Endometrial microvascular endothelial cells (primary cell): Measurements from ENCODE around the gene PDE9A. TPM values are rescaled to one million over a fixed set of nuclear protein-coding genes. Genes with fewer than 3 reads are reported as not detected.
"Not testable (repeated sequence)": the region's sequence is repeated elsewhere in the genome, so short reads cannot be mapped to it uniquely, and the experiment has no call there.

Source experiments
- in situ Hi-C: cut with HindIII; loops from 2 replicates; pipeline ENCODE4 v1.10.0; 2017; ENCODE audit warnings: low sequenced_read_pairs, low pct_unique_long_range_greater_than_20kb; ENCODE audit errors: inconsistent ontology term
- total RNA-seq: library from RNA; depleted of rRNA; stranded (reverse); fragments of >200 nt; gene quantifications from one replicate; pipeline ENCODE4 v1.2.3, GENCODE V29; 2015; ENCODE audit errors: inconsistent ontology term

PDE9A gene
- total RNA-seq, 1 donor from 2014 or later, result not detected

- in situ Hi-C loops, result no loop called here
Observed at GRCh38 chr21:42695697-42696380, 42.4 kb downstream of the PDE9A start.

GRCh38 chr21:42696501-42697040 is 43.1 kb downstream of the PDE9A start:
- in situ Hi-C loops, result no loop called here

GRCh38 chr21:42698733-42699132 is 45.3 kb downstream of the PDE9A start:
- in situ Hi-C loops, result no loop called here

- in situ Hi-C loops, result no loop called here
Observed at GRCh38 chr21:42699196-42699595, 45.8 kb downstream of the PDE9A start.

- in situ Hi-C loops, result no loop called here
Observed at GRCh38 chr21:42701706-42702456, 48.5 kb downstream of the PDE9A start.

GRCh38 chr21:42702720-42703119 is 49.3 kb downstream of the PDE9A start:
- in situ Hi-C loops, result no loop called here

GRCh38 chr21:42703136-42703908 is 49.9 kb downstream of the PDE9A start:
- in situ Hi-C loops, result no loop called here

GRCh38 chr21:42703965-42704364 is 50.5 kb downstream of the PDE9A start:
- in situ Hi-C loops, result no loop called here

GRCh38 chr21:42704861-42705260 is 51.4 kb downstream of the PDE9A start:
- in situ Hi-C loops, result no loop called here

GRCh38 chr21:42705346-42705745 is 51.9 kb downstream of the PDE9A start:
- in situ Hi-C loops, result no loop called here

GRCh38 chr21:42705746-42706374 is 52.4 kb downstream of the PDE9A start:
- in situ Hi-C loops, result no loop called here

- in situ Hi-C loops, result no loop called here
Observed at GRCh38 chr21:42706765-42707164, 53.3 kb downstream of the PDE9A start.

GRCh38 chr21:42707207-42707830 is 53.9 kb downstream of the PDE9A start:
- in situ Hi-C loops, result no loop called here

GRCh38 chr21:42708107-42708506 is 54.7 kb downstream of the PDE9A start:
- in situ Hi-C loops, result no loop called here

- in situ Hi-C loops, result not testable (repeated sequence)
Observed at GRCh38 chr21:42708916-42709315, 55.5 kb downstream of the PDE9A start.

- in situ Hi-C loops, result no loop called here
Observed at GRCh38 chr21:42711667-42712066, 58.2 kb downstream of the PDE9A start.

- in situ Hi-C loops, result not testable (repeated sequence)
Observed at GRCh38 chr21:42715427-42715826, 62.0 kb downstream of the PDE9A start.

- in situ Hi-C loops, result no loop called here
Observed at GRCh38 chr21:42716074-42716473, 62.7 kb downstream of the PDE9A start.

GRCh38 chr21:42720484-42720883 is 67.1 kb downstream of the PDE9A start:
- in situ Hi-C loops, result not testable (repeated sequence)
